CD4-positive, alpha-beta T cell treated with Interferon gamma for 1 hour (primary cell): ENCODE data around the gene CACNA1C.
"Not testable (repeated sequence)": the region's sequence is repeated elsewhere in the genome, so short reads cannot be mapped to it uniquely, and the experiment has no call there.

Experiments used
- DNase-seq: peaks from one replicate; pipeline ENCODE4 v3.0.0-alpha.2; 2020

CACNA1C gene

DNA sequence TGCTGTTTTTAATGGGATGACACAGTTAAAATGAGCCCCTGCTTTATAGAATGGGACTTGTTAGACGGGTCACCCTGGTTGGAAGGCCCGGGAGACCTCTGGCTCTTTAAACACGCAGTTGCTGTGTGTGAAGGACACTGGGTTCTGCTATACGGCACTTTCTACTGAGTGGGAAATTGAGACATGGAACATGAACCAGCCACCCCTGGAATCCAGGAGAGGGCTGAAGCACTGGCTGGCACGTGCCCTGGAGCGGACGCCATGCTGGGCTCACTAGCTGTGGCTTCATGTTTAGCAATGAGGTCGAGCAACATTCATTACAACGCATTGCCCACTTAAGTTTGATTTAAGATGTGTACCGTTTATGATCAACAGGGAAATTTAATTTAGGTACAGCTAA is 23.9 kb downstream of the CACNA1C start:
- DNase-seq, result no peak

- no peak for DNase-seq
Observed at GRCh38 chr12:2080604-2081003, 27.8 kb downstream of the CACNA1C start.

GRCh38 chr12:2082321-2082720 is 29.5 kb downstream of the CACNA1C start:
- no peak for DNase-seq

GRCh38 chr12:2083008-2083407 is 30.2 kb downstream of the CACNA1C start:
- DNase-seq, result no peak

DNA sequence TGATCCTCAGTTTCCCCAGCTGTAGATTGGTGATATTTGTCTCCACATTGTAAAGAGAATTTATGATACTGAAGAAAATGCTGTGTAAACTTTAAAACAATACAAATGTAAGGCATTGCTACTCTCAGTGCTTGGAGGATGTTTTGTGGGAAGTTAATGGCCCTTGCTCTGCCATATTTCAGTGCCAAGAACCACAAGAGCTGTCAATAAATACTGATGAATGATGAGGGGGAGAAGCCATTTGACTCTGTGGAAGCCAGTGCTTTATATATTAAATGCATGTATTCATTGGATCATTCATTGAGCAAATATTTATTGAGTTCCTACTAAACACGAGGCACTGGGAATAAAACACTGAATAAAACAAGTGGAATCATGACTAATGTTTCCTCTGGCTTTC is 30.8 kb downstream of the CACNA1C start:
- no peak for DNase-seq

- DNase-seq, result no peak
Observed at GRCh38 chr12:2084553-2085296, 31.9 kb downstream of the CACNA1C start.

DNA sequence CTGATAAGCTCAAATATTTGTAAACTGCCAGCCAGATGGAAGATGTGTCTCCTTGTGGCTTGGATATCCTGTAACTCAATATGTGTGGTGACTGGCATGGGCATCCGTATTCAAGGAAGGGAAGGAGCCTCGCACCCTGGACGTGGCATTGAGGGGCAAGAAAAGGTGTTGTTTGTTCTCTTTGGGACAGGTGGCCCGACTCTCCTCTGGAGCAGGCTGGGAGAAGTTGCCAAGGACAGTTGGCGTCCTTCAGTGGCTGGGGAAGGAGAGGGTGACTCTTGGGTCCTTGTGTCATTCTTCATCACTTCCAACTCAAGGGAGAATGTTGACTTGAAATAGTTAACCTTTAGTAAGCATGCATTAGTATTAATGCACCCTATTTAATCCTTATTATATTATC is 39.6 kb downstream of the CACNA1C start:
- no peak for DNase-seq

DNA sequence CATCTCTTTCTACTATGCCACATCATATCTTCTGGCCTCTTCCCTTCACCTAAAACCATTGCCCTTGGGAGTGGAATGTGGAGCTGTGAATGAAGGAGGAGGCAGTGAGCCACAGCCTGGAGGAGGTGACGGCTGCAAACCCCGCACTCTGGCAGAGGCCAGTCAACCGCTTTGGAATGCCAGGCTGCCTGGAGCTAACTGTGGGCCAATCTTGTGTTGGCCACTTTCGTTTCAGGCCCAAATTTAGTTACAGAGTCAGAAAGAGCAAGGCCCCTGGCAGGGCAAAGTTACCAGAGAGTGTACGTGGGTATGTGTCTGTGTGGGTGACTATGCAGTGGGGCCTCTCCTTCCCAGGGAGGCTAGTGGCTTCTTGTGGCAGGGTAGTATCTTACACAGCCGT is 40.1 kb downstream of the CACNA1C start:
- DNase-seq, result no peak

DNA sequence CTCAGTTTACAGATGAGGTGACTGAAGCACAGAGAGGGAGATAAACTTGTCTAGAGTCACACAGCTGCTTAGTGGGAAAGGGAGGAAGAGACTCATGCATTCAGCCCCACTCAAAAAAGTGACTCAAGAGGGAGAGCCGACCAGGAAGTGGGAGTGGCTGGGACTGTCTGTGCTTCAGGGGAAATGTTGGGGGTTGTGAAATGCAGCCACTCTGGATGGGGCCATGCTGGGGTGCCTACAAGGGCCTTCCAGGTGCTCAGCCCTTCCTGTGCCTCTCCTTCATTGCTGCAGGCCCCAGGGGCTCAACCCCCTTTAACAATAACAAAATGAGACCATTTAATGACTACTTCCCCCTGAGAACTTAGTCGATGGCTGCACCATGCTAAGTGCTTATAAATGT is 41.8 kb downstream of the CACNA1C start:
- no peak for DNase-seq

- DNase-seq, result no peak
Observed at GRCh38 chr12:2095878-2096277, 43.1 kb downstream of the CACNA1C start.

DNA sequence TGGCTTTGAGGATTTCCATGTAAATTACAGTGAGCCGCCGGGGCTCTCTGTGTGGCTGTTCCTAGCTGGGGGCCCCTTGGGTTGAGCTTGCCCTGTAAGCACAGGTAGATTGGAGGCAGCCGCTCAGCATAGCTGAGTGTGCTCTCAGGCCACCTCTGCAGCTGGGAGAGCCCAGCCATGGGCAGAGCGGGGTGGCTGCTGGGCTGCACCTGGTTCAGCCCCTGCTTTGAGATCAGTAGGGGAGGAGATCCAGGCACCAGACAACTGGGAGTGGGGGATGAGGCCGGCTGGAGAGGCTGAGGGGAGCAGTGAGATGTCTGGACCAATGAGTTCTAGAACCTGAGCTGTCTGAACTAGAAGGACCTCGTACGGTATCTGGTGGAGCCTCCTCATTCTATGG is 44.8 kb downstream of the CACNA1C start:
- DNase-seq, result no peak

DNA sequence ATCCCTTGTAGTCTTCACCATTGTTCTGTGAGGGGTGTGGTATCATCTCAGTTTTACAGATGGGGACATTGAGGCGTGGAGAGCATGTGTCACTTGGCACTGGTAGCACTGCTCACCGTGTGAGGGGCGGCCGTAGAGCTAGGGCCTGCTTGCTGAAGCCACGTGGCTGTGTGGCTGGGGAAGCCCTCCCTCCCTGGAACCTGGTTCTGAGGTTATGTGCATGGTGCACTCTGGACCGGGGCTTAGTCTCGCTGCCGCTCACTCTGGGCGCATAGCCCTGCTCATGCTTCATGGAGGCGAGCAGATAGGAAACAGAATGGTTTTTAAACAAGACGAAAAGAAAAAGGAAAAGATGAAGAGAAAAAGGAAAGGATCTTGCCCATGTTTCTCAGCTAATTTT is 46.1 kb downstream of the CACNA1C start:
- no peak for DNase-seq

DNA sequence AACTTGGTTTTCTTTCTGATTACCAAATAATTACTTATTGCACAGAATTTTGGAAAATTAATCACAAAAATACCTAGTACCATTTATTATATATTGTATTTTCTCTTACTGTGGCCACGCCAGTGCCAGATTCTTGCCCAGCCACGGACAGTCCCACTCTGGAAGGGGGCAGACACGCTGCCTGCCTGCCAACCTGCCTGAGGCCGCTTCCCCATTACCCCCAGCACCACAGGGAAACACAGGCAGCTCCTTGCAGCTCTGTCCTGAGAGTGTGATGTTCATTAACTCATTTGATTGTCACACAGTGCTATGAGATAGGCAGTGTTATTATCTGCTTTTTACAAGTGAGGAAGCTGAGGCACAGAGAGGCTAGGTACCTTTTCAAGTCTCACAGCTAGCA is 46.8 kb downstream of the CACNA1C start:
- no peak for DNase-seq

GRCh38 chr12:2101359-2101758 is 48.6 kb downstream of the CACNA1C start:
- DNase-seq, result no peak

DNA sequence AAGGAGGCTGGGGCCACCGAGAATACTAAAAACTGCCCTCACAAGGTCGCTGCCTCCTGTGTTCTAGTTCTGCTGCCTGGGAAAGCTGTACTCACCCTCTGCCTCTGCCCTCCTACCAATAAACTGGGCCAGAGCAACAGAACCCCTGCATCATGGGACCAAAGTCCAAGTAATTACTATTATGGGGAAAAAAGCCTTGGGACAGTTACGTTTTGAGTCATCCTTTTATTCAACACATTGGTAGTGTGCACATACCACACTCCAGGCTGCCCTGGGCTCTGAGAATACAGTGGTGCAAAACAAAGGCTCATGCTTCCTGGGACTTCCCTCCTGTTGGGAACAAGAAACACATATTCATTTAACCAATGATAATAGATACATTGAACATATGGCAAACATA is 49.0 kb downstream of the CACNA1C start:
- DNase-seq, result no peak

DNA sequence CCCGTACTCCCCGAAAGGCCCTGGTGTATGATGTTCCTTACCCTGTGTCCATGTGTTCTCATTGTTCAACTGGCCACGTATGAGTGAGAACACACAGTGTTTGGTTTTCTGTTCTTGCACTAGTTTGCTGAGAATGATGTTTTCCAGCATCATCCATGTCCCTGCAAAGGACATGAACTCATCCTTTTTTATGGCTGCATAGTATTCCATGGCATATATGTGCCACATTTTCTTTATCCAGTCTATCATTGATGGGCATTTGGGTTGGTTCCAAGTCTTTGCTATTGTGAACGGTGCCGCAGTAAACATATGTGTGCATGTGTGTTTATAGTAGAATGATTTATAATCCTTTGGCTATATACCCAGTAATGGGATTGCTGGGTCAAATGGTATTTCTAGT is 49.9 kb downstream of the CACNA1C start:
- DNase-seq, result not testable (repeated sequence)

DNA sequence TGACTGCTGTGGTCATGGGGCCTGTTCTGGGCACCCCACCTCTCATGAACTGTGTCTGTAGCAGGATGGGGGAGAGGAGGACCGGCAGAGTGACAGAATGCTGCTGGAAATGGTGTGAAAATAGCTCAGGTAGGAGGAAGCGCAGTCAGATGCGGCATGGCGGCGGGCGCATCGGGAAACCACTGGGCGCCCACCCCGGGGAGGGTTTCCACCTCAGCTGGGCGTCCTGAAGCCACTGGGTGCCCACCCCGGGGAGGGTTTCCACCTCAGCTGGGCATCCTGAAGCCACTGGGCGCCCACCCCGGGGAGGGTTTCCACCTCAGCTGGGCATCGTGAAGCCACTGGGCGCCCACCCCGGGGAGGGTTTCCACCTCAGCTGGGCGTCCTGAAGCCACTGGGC is 52.6 kb downstream of the CACNA1C start:
- not testable (repeated sequence) for DNase-seq

- no peak for DNase-seq
Observed at GRCh38 chr12:2108166-2108565, 55.4 kb downstream of the CACNA1C start.

- DNase-seq, result no peak
Observed at GRCh38 chr12:2108975-2109671, 56.3 kb downstream of the CACNA1C start.

- no peak for DNase-seq
Observed at GRCh38 chr12:2110127-2110526, 57.3 kb downstream of the CACNA1C start.

- no peak for DNase-seq
Observed at GRCh38 chr12:2110849-2111566, 58.2 kb downstream of the CACNA1C start.

GRCh38 chr12:2111826-2112225 is 59.0 kb downstream of the CACNA1C start:
- DNase-seq, result no peak

GRCh38 chr12:2112401-2112800 is 59.6 kb downstream of the CACNA1C start:
- no peak for DNase-seq
